COLO829 (cell line): ENCODE data around the gene MCCD1.

Experiments used
- DNase-seq: peaks from one replicate; pipeline ENCODE4 v3.0.0; 2012; ENCODE audit warnings: low spot score

MCCD1 gene

DNA sequence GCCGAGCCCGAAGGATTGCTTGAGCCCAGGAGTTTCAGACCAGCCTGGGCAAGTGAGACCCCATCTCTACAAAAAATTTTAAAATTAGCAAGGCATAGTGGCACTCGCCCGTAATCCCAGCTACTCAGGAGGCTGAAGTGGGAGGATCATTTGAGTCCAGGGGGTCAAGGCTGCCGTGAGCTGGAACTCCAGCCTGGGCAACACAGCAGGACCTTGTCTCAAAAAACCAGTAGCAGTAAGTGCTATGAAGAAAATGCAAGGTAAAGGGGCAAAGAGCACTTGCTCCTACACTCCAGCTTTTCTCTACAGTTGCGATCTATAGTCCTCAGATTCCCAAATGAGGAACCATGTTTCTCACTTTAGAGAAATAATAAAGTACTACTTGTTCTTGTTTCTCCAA lies 14.9 kb downstream of the MCCD1 start:
- no peak for DNase-seq

DNA sequence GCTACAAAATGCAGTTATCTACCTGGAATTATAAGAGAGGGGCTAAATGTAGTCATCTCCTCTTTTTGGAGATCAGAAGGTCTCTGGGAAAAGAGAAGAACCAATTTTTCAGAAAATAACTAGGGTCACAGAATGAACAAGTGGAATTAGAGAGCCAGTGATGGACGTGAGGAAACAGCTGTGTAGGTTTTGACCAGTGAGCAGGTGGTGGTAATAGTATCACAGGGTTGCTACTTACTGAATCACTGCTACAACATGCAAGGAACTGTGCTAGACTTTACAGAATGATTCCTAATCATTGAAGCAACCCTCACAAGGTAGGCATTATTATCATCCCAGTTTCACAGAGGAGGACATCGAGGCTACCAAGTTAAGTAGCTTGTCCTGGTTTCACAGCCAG lies 15.9 kb downstream of the MCCD1 start:
- no peak for DNase-seq

GRCh38 chr6:31545291-31545690 lies 16.5 kb downstream of the MCCD1 start:
- no peak for DNase-seq

GRCh38 chr6:31546339-31546957 lies 17.7 kb downstream of the MCCD1 start, which contains the start of gene ATP6V1G2:
Gene ATP6V1G2, minus strand, starts transcription at chr6:31546608. Its CDS starts 49 bp downstream, at chr6:31546559.
- peak; percentile 80 for DNase-seq

- DNase-seq: peak; percentile 95
These were observed 18.4 kb downstream of the MCCD1 start, which contains the start of gene NFKBIL1 for GRCh38 chr6:31546958-31547726. Gene NFKBIL1, plus strand, starts transcription at chr6:31547608. Its CDS starts 87 bp downstream, at chr6:31547695.

GRCh38 chr6:31547727-31548543 lies 19.2 kb downstream of the MCCD1 start:
- DNase-seq: no peak

GRCh38 chr6:31548544-31548873 lies 19.7 kb downstream of the MCCD1 start:
- no peak for DNase-seq

- peak; percentile 35 for DNase-seq
These were observed 22.6 kb downstream of the MCCD1 start for GRCh38 chr6:31551371-31551770.

GRCh38 chr6:31556307-31556706 lies 27.5 kb downstream of the MCCD1 start:
- DNase-seq: no peak

- DNase-seq: no peak
These were observed 28.9 kb downstream of the MCCD1 start for GRCh38 chr6:31557443-31558317.

GRCh38 chr6:31558318-31558625 lies 29.5 kb downstream of the MCCD1 start:
- no peak for DNase-seq

DNA sequence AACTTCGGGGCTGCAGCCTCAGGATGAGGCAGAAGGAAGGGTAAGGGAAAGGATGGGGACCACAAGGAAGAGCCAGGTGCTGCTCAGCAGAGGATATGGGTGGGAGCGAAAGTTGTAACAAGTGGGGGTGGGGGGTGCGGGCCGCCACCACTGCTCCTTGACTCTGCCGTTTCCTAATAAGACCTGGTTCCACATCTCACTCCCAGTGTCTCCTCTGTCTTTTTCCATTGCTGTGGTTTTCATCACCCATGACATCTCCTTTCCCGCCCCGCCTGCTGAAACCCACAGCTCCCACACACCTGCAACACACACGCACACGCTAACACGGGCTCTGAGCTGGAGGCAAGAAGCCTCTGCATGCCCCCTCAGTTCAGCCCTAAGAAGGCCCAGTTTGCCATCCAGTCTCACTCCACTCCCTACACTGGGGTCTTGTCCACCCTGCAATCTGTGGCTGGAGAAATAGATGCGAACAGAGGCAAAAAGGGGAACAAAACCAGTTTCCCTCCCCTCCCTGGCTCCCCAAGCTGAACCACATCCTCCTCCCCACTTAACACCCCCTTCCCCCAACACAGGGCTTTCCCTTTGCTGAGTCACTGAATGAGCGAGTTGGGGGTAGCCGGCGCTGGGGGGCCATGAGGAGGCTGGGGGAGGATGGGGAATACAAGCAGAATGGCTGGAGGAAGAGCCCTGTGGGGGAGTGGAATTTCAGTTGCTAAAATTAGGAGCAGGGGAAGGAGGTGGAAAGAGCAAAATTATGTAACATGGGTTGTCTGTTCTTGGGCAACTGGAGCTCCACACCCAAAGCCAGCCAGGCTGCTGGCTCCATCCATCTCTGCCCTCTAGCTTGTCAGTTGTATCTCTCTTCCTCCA lies 30.1 kb downstream of the MCCD1 start:
- no peak for DNase-seq

DNA sequence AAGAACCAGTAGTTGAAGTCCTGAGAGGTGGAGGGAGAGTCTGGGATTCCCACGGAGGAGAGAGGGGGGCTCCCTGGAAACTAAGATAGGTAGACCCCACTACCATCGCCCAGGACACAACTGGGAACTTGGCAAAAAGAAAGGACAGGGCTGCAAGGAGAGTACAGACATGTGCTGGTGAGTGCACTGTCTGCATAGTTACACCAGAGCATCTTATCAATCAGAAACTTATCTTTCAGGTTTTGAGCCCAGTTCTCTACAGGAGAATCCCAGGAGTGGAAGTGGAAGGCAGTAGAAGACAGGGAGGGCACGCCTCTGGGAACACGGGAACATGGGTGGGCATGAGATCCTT lies 30.8 kb downstream of the MCCD1 start:
- no peak for DNase-seq

DNA sequence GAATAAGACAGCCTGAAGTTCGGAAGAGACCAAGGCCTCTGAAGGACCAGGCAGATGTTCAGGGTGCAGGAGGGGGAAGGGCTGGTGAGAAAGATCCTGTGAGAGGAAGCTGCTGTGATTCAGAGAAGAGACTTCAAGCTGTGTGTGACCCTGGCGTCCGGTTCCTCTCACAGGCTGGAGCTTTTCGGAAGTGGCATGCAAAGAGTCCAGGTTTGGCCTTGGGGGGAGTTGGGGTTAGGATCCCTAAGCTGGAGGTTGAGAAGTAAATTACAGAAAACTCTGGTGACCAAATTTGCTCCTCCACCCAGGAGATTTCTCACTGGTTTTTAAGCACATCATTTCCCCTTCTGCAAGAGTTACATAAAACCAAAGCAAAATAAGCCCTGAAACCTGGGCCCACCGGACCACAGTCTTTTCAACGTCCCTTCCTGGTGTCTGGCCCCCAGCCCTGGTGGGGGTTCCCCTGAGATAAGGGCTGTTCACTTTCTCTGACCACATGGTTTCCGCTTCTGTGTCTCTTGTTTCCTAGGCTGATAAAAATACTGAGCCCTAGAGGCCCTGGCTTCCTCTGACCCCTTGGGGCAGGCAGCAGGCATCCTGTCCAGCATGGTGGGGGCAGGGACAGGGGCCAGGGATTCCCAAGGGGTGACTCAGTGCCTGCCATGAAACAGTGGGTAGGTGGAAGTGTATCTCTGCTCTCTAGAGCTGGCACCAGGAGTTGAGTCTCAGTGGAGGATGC lies 31.4 kb downstream of the MCCD1 start:
- DNase-seq: peak; percentile 40

DNA sequence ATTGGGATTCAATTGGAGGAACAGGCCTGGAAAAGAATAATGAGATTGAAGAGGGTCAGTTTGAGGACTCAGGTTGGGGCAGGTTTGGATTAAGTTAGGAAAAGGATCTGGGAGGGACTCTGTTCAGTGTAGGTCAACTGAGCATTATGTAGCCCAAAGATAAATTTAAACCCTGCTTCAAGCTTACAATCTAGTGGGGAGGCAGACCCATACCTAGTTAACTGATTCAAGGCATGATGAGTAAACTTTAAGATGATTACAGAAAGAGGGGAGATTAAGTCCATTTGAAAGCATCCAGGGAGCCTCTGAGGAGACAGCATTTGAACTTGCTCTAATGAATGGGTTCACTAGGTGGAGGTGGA lies 31.9 kb downstream of the MCCD1 start:
- no peak for DNase-seq

DNA sequence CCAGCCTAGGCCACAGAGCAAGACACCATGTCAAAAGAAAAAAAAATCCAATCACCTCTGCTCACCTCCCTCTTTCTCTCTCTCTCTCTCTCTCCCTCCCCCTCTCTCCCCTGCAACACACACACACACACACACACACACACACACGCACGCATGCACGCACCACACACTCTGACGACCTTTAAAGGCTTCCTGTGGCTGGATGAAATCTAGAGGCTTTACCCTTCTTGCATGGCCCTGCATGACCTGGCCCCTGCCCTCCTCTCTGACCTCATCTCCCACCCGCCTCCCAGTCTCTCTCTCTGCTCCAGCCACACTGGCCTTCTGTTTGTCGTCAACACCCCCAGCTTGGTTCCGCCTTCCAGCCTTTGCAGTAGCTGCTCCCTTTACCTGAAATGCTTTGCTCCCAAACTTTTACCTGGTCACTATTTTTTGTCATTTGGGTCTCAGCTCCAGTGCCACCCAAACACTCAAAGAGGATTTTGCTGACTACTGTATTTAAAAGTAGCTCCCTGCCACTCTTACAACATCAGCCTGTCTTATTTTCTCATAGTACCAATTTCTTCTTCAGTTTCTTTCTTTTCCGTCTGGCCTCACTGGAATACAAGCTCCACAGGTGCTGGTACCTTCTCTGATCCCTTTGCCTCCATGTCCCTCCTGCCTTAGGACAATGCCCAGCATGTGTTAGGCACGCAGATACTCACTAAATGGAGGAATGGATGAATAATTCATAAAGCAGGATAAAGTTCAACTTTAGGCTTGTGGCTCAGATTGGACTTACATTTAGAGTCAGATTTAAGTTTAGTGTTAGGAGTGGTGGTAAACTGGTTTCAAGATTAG lies 39.0 kb downstream of the MCCD1 start:
- no peak for DNase-seq

DNA sequence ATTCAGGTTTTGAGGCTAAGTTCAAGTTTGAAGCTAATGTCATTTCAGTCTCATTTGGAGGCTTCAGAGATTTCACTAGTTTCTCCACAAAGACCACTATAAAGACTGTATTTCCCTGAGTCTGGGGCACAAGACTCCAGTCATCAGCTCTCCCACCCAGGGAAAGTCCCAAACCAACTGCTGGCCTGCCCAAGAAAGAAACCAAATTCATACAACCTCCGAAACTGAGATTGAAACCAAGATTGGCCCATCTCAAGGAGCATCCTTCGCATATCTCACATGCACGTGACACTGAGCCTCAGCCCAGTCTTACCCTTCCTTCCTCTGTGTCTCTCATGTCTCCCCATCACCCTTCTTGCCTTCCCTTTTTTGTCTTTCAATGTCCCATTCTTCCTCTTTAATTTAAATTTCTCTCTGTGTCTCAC lies 39.8 kb downstream of the MCCD1 start:
- DNase-seq: no peak

DNA sequence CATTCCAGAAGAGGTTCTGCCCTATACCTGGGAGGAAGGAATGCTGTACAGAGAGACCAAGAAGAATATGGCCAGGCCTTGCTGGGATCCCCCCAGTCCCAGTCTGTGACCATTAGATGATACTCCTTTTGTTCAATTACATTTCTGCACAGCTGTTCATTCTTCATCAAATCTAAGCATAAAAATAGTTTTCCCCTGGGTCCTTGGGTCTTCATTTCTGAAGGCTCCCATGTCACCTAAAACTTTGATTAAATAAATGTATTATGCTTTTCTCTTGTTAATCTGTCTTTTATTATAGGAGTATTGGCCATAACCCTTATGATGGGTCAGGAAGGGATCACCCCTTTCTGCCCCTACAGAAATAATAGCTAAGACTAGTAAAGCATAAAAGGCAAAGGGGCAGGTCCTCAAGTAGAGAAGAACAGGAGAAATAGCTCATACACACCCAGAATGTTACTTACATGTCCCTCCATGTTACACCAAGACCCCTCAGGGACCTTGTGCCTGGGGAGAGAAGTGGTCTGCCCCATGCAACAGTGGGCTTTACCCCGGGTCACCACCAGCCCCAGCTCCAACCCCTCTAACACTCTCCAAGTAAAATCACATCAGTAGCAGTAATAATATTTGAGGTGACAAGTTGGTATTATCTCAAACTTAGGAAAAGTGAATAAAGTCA lies 41.2 kb downstream of the MCCD1 start:
- no peak for DNase-seq
